Measurements from ENCODE around the gene NANS.
"Not testable (repeated sequence)": the region's sequence is repeated elsewhere in the genome, so short reads cannot be mapped to it uniquely, and the experiment has no call there.

- TF ChIP-seq, protein P1, sequence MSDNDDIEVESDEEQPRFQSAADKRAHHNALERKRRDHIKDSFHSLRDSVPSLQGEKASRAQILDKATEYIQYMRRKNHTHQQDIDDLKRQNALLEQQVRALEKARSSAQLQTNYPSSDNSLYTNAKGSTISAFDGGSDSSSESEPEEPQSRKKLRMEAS (IDR thresholded peaks at IDR 0.05; ENCODE audit: low read depth, low read length): not testable (repeated sequence)
- TF ChIP-seq EP300 (IDR thresholded peaks at IDR 0.05; ENCODE audit: borderline replicate concordance in 1 of 2, control insufficient read depth in 1 of 2, low read depth in 2 of 2, low read length in 2 of 2): not testable (repeated sequence)
Observed at GRCh38 chr9:98019869-98020268, 36.7 kb upstream of the NANS start.

Measured in GM12878 (cell line).